Activated CD4-positive, alpha-beta T cell treated with anti-CD3 and anti-CD28 coated beads for 36 hours (primary cell): Measurements from ENCODE around the gene TRIOBP. TPM values are rescaled to one million over a fixed set of nuclear protein-coding genes. Genes with fewer than 3 reads are reported as not detected.

Experiments
- ATAC-seq: fragments of 200-7000 bp; cut with Tn5 transposase; one replicate; pipeline ENCODE4 v1.10.0; 2021; ENCODE audit warnings: mild to moderate bottlenecking, moderate library complexity
- CTCF ChIA-PET: fragments of 350-600 bp; sonication (Branson Sonifier 250); formaldehyde crosslinking; loops from one replicate; lab custom pipeline; 2021; ENCODE audit warnings: antibody characterized with exemption; lab: Charles Lee
- POLR2A ChIA-PET: fragments of 350-600 bp; sonication (Branson Sonifier 250); formaldehyde crosslinking; loops from one replicate; lab custom pipeline; 2021; ENCODE audit warnings: antibody characterized with exemption, inconsistent platforms; lab: Charles Lee
- DNase-seq: peaks from one replicate; pipeline ENCODE4 v3.0.0-alpha.2; 2020
- H3K27ac Mint-ChIP-seq: one replicate; pipeline ENCODE4 v1.8.0; 2021; ENCODE audit warnings: mixed read lengths
- H3K27me3 Mint-ChIP-seq: one replicate; pipeline ENCODE4 v1.8.0; 2021; ENCODE audit warnings: mixed read lengths
- H3K36me3 Mint-ChIP-seq: one replicate; pipeline ENCODE4 v1.8.0; 2021; ENCODE audit warnings: low read depth, mixed read lengths
- H3K4me1 Mint-ChIP-seq: one replicate; pipeline ENCODE4 v1.8.0; 2021; ENCODE audit warnings: mixed read lengths
- H3K4me3 Mint-ChIP-seq: one replicate; pipeline ENCODE4 v1.8.0; 2021; ENCODE audit warnings: mild to moderate bottlenecking, moderate library complexity, mixed read lengths
- H3K9me3 Mint-ChIP-seq: one replicate; pipeline ENCODE4 v1.8.0; 2021; ENCODE audit warnings: low read depth, mixed read lengths
- intact Hi-C, 2 experiments: fragments of 100-400 bp; cut with DNase I in 1 of 2; cut with micrococcal nuclease in 1 of 2; formaldehyde crosslinking; loops; one replicate each; pipeline versions ENCODE4 v1.14.2 to v1.15.1; 2022 to 2024; cut with DNase I, micrococcal nuclease
- total RNA-seq, 2 experiments: library from RNA; stranded (reverse); gene quantifications; one replicate each; pipeline ENCODE4 v1.2.3, GENCODE V29; 2021

Gene TRIOBP
- total RNA-seq, 2 experiments from 2014 or later, result 23.3 to 26.1 TPM

GRCh38 chr22:37732699-37733607 lies 36.1 kb downstream of the TRIOBP start:
- Mint-ChIP-seq H3K4me3 (no peak overlapping the region), H3K27me3 (no peaks in the 10 kb centered on the region), H3K27ac (no peak overlapping the region), H3K4me1 (no peaks in the 10 kb centered on the region), H3K9me3 (no peaks in the 10 kb centered on the region), H3K36me3 (no peaks in the 10 kb centered on the region)
- intact Hi-C loops, result no loop called here
- no peak for DNase-seq
- POLR2A ChIA-PET, result no interaction called here
- CTCF ChIA-PET, result interaction anchor here (0.8 to 1.0 kb wide), 2 partner anchors 22 to 713 kb away, joined by 3 to 4 read pairs; no protein-coding TSS in a partner anchor
- ATAC-seq, result no peak

GRCh38 chr22:37733625-37734401 lies 37.0 kb downstream of the TRIOBP start:
- Mint-ChIP-seq H3K4me1 (no peaks in the 10 kb centered on the region), H3K36me3 (no peaks in the 10 kb centered on the region), H3K9me3 (no peaks in the 10 kb centered on the region), H3K4me3 (no peak overlapping the region), H3K27me3 (no peaks in the 10 kb centered on the region), H3K27ac (no peak overlapping the region)
- intact Hi-C loops, result no loop called here
- CTCF ChIA-PET, result interaction anchor here (1.0 kb wide), 1 partner anchor 21 kb away, joined by 4 read pairs; no protein-coding TSS in a partner anchor
- POLR2A ChIA-PET, result no interaction called here
- ATAC-seq (no peak), DNase-seq (no peak)

- POLR2A ChIA-PET, result no interaction called here
- intact Hi-C loops, result no loop called here
- no peaks in the 10 kb centered on the region for H3K9me3 Mint-ChIP-seq
- CTCF ChIA-PET, result no interaction called here
- no peak overlapping the region for H3K27ac Mint-ChIP-seq
- no peak for ATAC-seq
- no peaks in the 10 kb centered on the region for H3K4me1 Mint-ChIP-seq
- H3K4me3 Mint-ChIP-seq, result no peak overlapping the region
- H3K36me3 Mint-ChIP-seq, result no peaks in the 10 kb centered on the region
- H3K27me3 Mint-ChIP-seq, result no peaks in the 10 kb centered on the region
- no peak for DNase-seq
These were observed 37.5 kb downstream of the TRIOBP start for GRCh38 chr22:37734402-37734700.

- DNase-seq (no peak), ATAC-seq (no peak)
- Mint-ChIP-seq H3K36me3 (no peaks in the 10 kb centered on the region), H3K9me3 (no peaks in the 10 kb centered on the region), H3K4me1 (no peaks in the 10 kb centered on the region), H3K4me3 (no peak overlapping the region), H3K27ac (no peak overlapping the region), H3K27me3 (no peaks in the 10 kb centered on the region)
- POLR2A ChIA-PET, result no interaction called here
- CTCF ChIA-PET, result interaction anchor here (0.5 kb wide), 1 partner anchor 13 kb away, joined by 4 read pairs; no protein-coding TSS in a partner anchor
- intact Hi-C loops, result no loop called here
These were observed 38.2 kb downstream of the TRIOBP start for GRCh38 chr22:37734964-37735451.

- DNase-seq (no peak), ATAC-seq (no peak)
- Mint-ChIP-seq H3K27ac (no peak overlapping the region), H3K27me3 (no peaks in the 10 kb centered on the region), H3K36me3 (peaks cover 3% of the 10 kb centered on the region), H3K4me3 (no peak overlapping the region), H3K9me3 (no peaks in the 10 kb centered on the region), H3K4me1 (peaks cover 11% of the 10 kb centered on the region)
- intact Hi-C loops, result no loop called here
- ChIA-PET POLR2A (no interaction called here), CTCF (interaction anchor here (0.6 kb wide), 1 partner anchor 192 kb away, joined by 3 read pairs; no protein-coding TSS in a partner anchor)
These were observed 42.2 kb downstream of the TRIOBP start for GRCh38 chr22:37739035-37739434.

- Mint-ChIP-seq H3K4me3 (no peak overlapping the region), H3K36me3 (peaks cover 3% of the 10 kb centered on the region), H3K27ac (no peak overlapping the region), H3K4me1 (peaks cover 11% of the 10 kb centered on the region), H3K9me3 (no peaks in the 10 kb centered on the region), H3K27me3 (no peaks in the 10 kb centered on the region)
- DNase-seq (no peak), ATAC-seq (no peak)
- intact Hi-C loops, result no loop called here
- CTCF ChIA-PET, result no interaction called here
- POLR2A ChIA-PET, result no interaction called here
These were observed 42.8 kb downstream of the TRIOBP start for GRCh38 chr22:37739611-37740049.

- intact Hi-C loops, result no loop called here
- no peak overlapping the region for H3K27ac Mint-ChIP-seq
- peaks cover 3% of the 10 kb centered on the region for H3K36me3 Mint-ChIP-seq
- peaks cover 18% of the 10 kb centered on the region for H3K4me1 Mint-ChIP-seq
- ChIA-PET POLR2A (no interaction called here), CTCF (interaction anchor here (0.7 to 1.3 kb wide), 2 partner anchors 97 to 231 kb away, joined by 4 to 6 read pairs; no protein-coding TSS in a partner anchor)
- H3K4me3 Mint-ChIP-seq, result no peak overlapping the region
- H3K27me3 Mint-ChIP-seq, result no peaks in the 10 kb centered on the region
- DNase-seq (peak; percentile 52), ATAC-seq (peak; percentile 47)
- no peaks in the 10 kb centered on the region for H3K9me3 Mint-ChIP-seq
These were observed 43.8 kb downstream of the TRIOBP start for GRCh38 chr22:37740455-37741311.

GRCh38 chr22:37741312-37741795 lies 44.5 kb downstream of the TRIOBP start:
- Mint-ChIP-seq H3K27me3 (no peaks in the 10 kb centered on the region), H3K4me1 (peaks cover 18% of the 10 kb centered on the region), H3K9me3 (no peaks in the 10 kb centered on the region), H3K4me3 (no peak overlapping the region), H3K36me3 (peaks cover 3% of the 10 kb centered on the region), H3K27ac (no peak overlapping the region)
- DNase-seq (no peak), ATAC-seq (no peak)
- intact Hi-C loops, result no loop called here
- CTCF ChIA-PET, result interaction anchor here (0.7 to 1.3 kb wide), 2 partner anchors 98 to 230 kb away, joined by 4 to 6 read pairs; no protein-coding TSS in a partner anchor
- POLR2A ChIA-PET, result no interaction called here

GRCh38 chr22:37742376-37743171 lies 45.7 kb downstream of the TRIOBP start:
- H3K27ac Mint-ChIP-seq, result peak overlapping the region; percentile 3
- H3K9me3 Mint-ChIP-seq, result no peaks in the 10 kb centered on the region
- H3K27me3 Mint-ChIP-seq, result no peaks in the 10 kb centered on the region
- CTCF ChIA-PET, result no interaction called here
- ATAC-seq, result no peak
- H3K4me3 Mint-ChIP-seq, result no peak overlapping the region
- H3K4me1 Mint-ChIP-seq, result peaks cover 23% of the 10 kb centered on the region
- intact Hi-C loops, result no loop called here
- POLR2A ChIA-PET, result no interaction called here
- H3K36me3 Mint-ChIP-seq, result peaks cover 3% of the 10 kb centered on the region
- DNase-seq, result peak; percentile 27

- no peak for ATAC-seq
- Mint-ChIP-seq H3K36me3 (peaks cover 3% of the 10 kb centered on the region), H3K4me1 (peaks cover 29% of the 10 kb centered on the region), H3K27me3 (no peaks in the 10 kb centered on the region), H3K4me3 (no peak overlapping the region), H3K9me3 (no peaks in the 10 kb centered on the region), H3K27ac (no peak overlapping the region)
- ChIA-PET POLR2A (no interaction called here), CTCF (no interaction called here)
- intact Hi-C loops, result no loop called here
- no peak for DNase-seq
These were observed 47.7 kb downstream of the TRIOBP start for GRCh38 chr22:37744589-37744988.
